Measurements from ENCODE around the gene ADAM33.

The ADAM33 gene

GRCh38 chr20:3720068-3720467 lies 38.3 kb upstream of the ADAM33 start:
- TF ChIP-seq, protein P1, sequence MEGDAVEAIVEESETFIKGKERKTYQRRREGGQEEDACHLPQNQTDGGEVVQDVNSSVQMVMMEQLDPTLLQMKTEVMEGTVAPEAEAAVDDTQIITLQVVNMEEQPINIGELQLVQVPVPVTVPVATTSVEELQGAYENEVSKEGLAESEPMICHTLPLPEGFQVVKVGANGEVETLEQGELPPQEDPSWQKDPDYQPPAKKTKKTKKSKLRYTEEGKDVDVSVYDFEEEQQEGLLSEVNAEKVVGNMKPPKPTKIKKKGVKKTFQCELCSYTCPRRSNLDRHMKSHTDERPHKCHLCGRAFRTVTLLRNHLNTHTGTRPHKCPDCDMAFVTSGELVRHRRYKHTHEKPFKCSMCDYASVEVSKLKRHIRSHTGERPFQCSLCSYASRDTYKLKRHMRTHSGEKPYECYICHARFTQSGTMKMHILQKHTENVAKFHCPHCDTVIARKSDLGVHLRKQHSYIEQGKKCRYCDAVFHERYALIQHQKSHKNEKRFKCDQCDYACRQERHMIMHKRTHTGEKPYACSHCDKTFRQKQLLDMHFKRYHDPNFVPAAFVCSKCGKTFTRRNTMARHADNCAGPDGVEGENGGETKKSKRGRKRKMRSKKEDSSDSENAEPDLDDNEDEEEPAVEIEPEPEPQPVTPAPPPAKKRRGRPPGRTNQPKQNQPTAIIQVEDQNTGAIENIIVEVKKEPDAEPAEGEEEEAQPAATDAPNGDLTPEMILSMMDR (conservative IDR thresholded peaks at IDR 0.05; ENCODE audit: low read depth) = no peak
- ChIA-PET CTCF (interaction anchor here (1.1 kb wide), 1 partner anchor 43 kb away, joined by 5 read pairs; no protein-coding TSS in a partner anchor), POLR2A (ENCODE audit: low non-redundant PET) (no interaction called here)
- no peak for DNase-seq (ENCODE audit: low spot score)
- H3K27ac ChIP-seq = no peak overlapping the region

GRCh38 chr20:3719046-3719445 lies 37.2 kb upstream of the ADAM33 start:
- ChIA-PET POLR2A (ENCODE audit: low non-redundant PET) (no interaction called here), CTCF (interaction anchor here (0.6 kb wide), 1 partner anchor 9 kb away, joined by 3 read pairs; no protein-coding TSS in a partner anchor)
- H3K27ac ChIP-seq = no peak overlapping the region
- no peak for DNase-seq (ENCODE audit: low spot score)
- TF ChIP-seq, protein P1 (conservative IDR thresholded peaks at IDR 0.05; ENCODE audit: low read depth) = no peak

DNA sequence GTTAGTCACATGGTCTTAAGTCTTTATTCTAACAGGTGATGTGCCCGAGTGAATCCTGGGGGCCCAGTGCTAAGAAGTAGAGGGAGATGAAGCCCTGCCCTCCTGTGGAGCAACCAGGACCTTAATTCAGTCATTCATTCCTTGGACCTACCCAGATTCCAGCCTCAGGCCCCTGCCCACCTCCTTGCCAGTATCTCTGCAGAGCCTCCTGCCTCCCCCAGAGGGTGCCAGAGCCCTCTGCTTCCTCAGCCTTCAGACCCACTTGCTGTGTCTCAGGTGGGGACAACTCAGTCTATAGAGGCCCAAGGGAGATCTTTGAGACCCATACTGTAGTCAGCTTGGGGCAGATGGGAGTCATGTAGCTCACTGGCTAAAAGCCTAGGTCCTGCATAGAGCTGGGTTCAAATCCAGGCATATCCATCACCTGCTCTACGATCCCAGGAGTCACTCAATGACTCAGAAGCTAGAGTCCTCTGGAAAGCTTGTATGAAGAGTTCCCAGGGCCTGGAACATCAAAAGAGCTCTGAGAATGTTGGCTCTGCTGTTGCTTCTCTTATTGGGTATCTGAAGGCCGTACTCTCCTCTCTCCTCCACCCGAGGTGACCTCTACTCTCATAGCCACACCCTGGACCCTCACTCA lies 34.5 kb upstream of the ADAM33 start:
- peak; percentile 52 for DNase-seq (ENCODE audit: low spot score)
- ChIA-PET CTCF (interaction anchor here (0.6 to 1.5 kb wide), 7 partner anchors 12 to 80 kb away, joined by 3 to 5 read pairs (median 4); partner anchors contain the start of gene ADISSP), POLR2A (ENCODE audit: low non-redundant PET) (no interaction called here)
- TF ChIP-seq, protein P1 (conservative IDR thresholded peaks at IDR 0.05; ENCODE audit: low read depth) = peak; percentile 76
- no peak overlapping the region for H3K27ac ChIP-seq

- no peak for DNase-seq (ENCODE audit: low spot score)
- TF ChIP-seq, protein P1 (conservative IDR thresholded peaks at IDR 0.05; ENCODE audit: low read depth) = no peak
- CTCF ChIA-PET = interaction anchor here (0.6 kb wide), 1 partner anchor 66 kb away, joined by 3 read pairs; no protein-coding TSS in a partner anchor
- no peak overlapping the region for H3K27ac ChIP-seq
- POLR2A ChIA-PET (ENCODE audit: low non-redundant PET) = no interaction called here
Observed at GRCh38 chr20:3714092-3714491, 32.3 kb upstream of the ADAM33 start.

GRCh38 chr20:3712279-3712873 lies 30.6 kb upstream of the ADAM33 start, which contains the start of gene SIGLEC1:
Gene SIGLEC1, minus strand, starts transcription at chr20:3712600. Its CDS starts 5,472 bp downstream, at chr20:3707128.
- POLR2A ChIA-PET (ENCODE audit: low non-redundant PET) = no interaction called here
- CTCF ChIA-PET = interaction anchor here (0.7 to 0.9 kb wide), 2 partner anchors 9 to 36 kb away, joined by 3 read pairs; no protein-coding TSS in a partner anchor
- no peak for DNase-seq (ENCODE audit: low spot score)
- no peak within 1 kb of the TSS for H3K27ac ChIP-seq
- TF ChIP-seq, protein P1 (conservative IDR thresholded peaks at IDR 0.05; ENCODE audit: low read depth) = no peak

- TF ChIP-seq, protein P1 (conservative IDR thresholded peaks at IDR 0.05; ENCODE audit: low read depth) = no peak
- DNase-seq (ENCODE audit: low spot score) = no peak
- ChIA-PET POLR2A (ENCODE audit: low non-redundant PET) (no interaction called here), CTCF (interaction anchor here (0.6 to 2.6 kb wide), 25 partner anchors 14 to 291 kb away, joined by 3 to 37 read pairs (median 5); partner anchors contain the start of gene ADAM33)
- H3K27ac ChIP-seq = no peak overlapping the region
Observed at GRCh38 chr20:3711484-3711941, 29.7 kb upstream of the ADAM33 start.
